Left ventricle myocardium inferior (tissue), 1 donor: ENCODE results near the gene ASB13. TPM values are rescaled to one million over a fixed set of nuclear protein-coding genes. Genes with fewer than 3 reads are reported as not detected.

Experiments used
- DNase-seq: peaks from one replicate; pipeline ENCODE4 v3.0.0-alpha.2; 2020
- H3K27ac ChIP-seq: fragments of 200-600 bp; replicated peaks from 2 replicates; pipeline ENCODE4 v1.8.0; 2021
- H3K27me3 ChIP-seq: fragments of 200-600 bp; 2 replicates; pipeline ENCODE4 v1.8.0; 2021; ENCODE audit warnings: low read depth
- H3K36me3 ChIP-seq: fragments of 200-600 bp; 2 replicates; pipeline ENCODE4 v1.8.0; 2021
- H3K4me1 ChIP-seq: fragments of 200-600 bp; 2 replicates; pipeline ENCODE4 v1.8.0; 2021
- H3K4me3 ChIP-seq: fragments of 200-600 bp; 2 replicates; pipeline ENCODE4 v1.8.0; 2021; ENCODE audit warnings: mild to moderate bottlenecking, moderate library complexity
- H3K9me3 ChIP-seq: fragments of 200-600 bp; replicated peaks from 2 replicates; pipeline ENCODE4 v1.8.0; 2021
- CTCF ChIP-seq: fragments of 200-600 bp; IDR thresholded peaks from 2 replicates; pipeline ENCODE4 v1.8.0; 2021; ENCODE audit warnings: antibody characterized with exemption, mild to moderate bottlenecking, borderline replicate concordance
- intact Hi-C: fragments of 100-400 bp; cut with micrococcal nuclease; formaldehyde crosslinking; loops from one replicate; pipeline ENCODE4 v1.11.0; 2022
- total RNA-seq: library from RNA; stranded (reverse); fragmentation: NEBNext Ultra II Directional; extraction: Animal tissue kit (Norgen Biotek cat#: 25700); gene quantifications from one replicate; pipeline ENCODE4 v1.2.1, GENCODE V29; 2021
- donor health status: DM: no; HTN: yes; CAD: no; lungs with severe emphysema.

Gene ASB13
- total RNA-seq, 1 donor from 2014 or later, result 15.6 TPM

GRCh38 chr10:5670662-5671375 is 4.4 kb upstream of the ASB13 start:
- no peak for TF ChIP-seq CTCF
- DNase-seq, result no peak
- H3K27ac ChIP-seq, result no peak overlapping the region
- intact Hi-C loops, result no loop called here
- peaks cover 25% of the 10 kb centered on the region for H3K9me3 ChIP-seq
- H3K4me3 ChIP-seq, result no peak overlapping the region
- no peaks in the 10 kb centered on the region for H3K27me3 ChIP-seq
- no peaks in the 10 kb centered on the region for H3K36me3 ChIP-seq
- H3K4me1 ChIP-seq, result peaks cover 12% of the 10 kb centered on the region

- DNase-seq, result no peak
- no peak overlapping the region for H3K27ac ChIP-seq
- no peaks in the 10 kb centered on the region for H3K36me3 ChIP-seq
- H3K27me3 ChIP-seq, result no peaks in the 10 kb centered on the region
- intact Hi-C loops, result no loop called here
- H3K4me3 ChIP-seq, result no peak overlapping the region
- peaks cover 22% of the 10 kb centered on the region for H3K9me3 ChIP-seq
- H3K4me1 ChIP-seq, result peaks cover 24% of the 10 kb centered on the region
- no peak for TF ChIP-seq CTCF
These were observed 3.2 kb upstream of the ASB13 start for GRCh38 chr10:5669604-5670003.

GRCh38 chr10:5668429-5668828 is 2.0 kb upstream of the ASB13 start:
- Histone ChIP-seq H3K4me1 (peaks cover 24% of the 10 kb centered on the region), H3K36me3 (no peaks in the 10 kb centered on the region), H3K27me3 (no peaks in the 10 kb centered on the region), H3K4me3 (no peak overlapping the region), H3K9me3 (peaks cover 11% of the 10 kb centered on the region), H3K27ac (no peak overlapping the region)
- TF ChIP-seq CTCF, result no peak
- intact Hi-C loops, result no loop called here
- no peak for DNase-seq

GRCh38 chr10:5666841-5667630 is 641 bp upstream of the ASB13 start:
- peak overlapping the region; percentile 90 for H3K27ac ChIP-seq
- intact Hi-C loops, result no loop called here

More at GRCh38 chr10:5666841-5667630, 641 bp upstream of the ASB13 start:
- Histone ChIP-seq H3K36me3 (no peaks in the 10 kb centered on the region), H3K4me3 (peak overlapping the region; percentile 89), H3K9me3 (peaks cover under 1% of the 10 kb centered on the region), H3K27me3 (no peaks in the 10 kb centered on the region), H3K4me1 (peaks cover 24% of the 10 kb centered on the region)
- DNase-seq, result no peak
- no peak for TF ChIP-seq CTCF
